Measurements from ENCODE around the gene SATB1.

DNA sequence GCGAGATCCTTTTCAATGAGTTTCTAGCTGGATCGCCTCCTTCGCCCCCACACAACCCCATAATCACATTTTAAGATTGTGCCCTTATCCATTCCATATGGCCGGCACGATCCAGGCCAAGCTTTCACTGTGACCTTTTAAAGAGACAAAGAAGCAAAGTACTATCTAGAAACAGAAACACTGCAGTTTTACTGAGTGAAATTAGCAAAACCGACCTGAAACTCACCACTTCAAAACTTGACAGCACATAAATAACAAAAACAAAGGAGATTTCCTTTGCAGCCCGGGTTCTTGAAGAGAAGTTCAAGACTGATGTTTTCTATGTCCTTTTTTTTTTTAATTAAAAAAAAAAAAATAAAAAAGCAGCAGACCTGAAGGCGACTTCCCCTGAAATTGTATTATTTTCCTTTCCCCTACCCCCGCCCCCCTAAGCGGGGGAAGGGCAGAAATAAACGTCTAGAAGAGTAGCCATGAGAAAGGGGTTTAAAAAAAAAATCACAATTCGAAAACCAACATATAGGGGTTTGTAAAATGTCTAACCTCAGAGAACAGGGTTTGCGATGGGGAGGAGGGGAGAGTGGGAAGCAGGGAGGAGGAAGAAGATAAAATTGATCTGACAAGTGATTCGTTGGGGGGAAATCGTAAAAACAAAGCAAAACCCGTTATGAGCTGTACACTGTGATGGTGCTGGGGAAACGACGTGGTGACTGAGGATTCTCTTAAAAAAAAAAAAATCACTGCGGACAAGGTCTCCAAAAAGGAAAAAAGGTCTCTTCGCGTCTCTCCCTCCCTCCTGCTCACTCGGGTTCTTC lies 1.5 kb downstream of the SATB1 start:
- TF ChIP-seq CTCF (IDR thresholded peaks at IDR 0.05 in 4 of 5, conservative IDR thresholded peaks at IDR 0.05 in 1 of 5): no peak
- TF ChIP-seq POLR2A (IDR thresholded peaks at IDR 0.05): no peak

Measured in gastrocnemius medialis (tissue), 4 donors.